ENCODE measurements around the gene BCL7A. TPM values are rescaled to one million over a fixed set of nuclear protein-coding genes. Genes with fewer than 3 reads are reported as not detected.

The BCL7A gene
- total and polyA plus RNA-seq, 9 of the 15 experiments (the other 6 are each of a cell fraction or from before 2014, with no cell fraction given): 0.25 to 21.9 (median 14.9) TPM

GRCh38 chr12:122023339-122024131, 1.9 kb downstream of the BCL7A start (continued):
- TF ChIP-seq RREB1 (CRISPR knock-in tag; IDR thresholded peaks at IDR 0.05) (no peak), HOMEZ (CRISPR knock-in tag; IDR thresholded peaks at IDR 0.05) (no peak), ZNF436 (CRISPR knock-in tag; IDR thresholded peaks at IDR 0.05) (no peak), ZNF75A (CRISPR knock-in tag; IDR thresholded peaks at IDR 0.05) (no peak), SAFB2 (IDR thresholded peaks at IDR 0.05; ENCODE audit: borderline replicate concordance, low read depth, low read length, severe bottlenecking) (no peak), ZNF274 (IDR thresholded peaks at IDR 0.05; ENCODE audit: borderline replicate concordance, low read depth, low read length) (no peak), BCLAF1 (IDR thresholded peaks at IDR 0.05; ENCODE audit: borderline replicate concordance in 1 of 2, control insufficient read depth in 1 of 2, low read depth in 2 of 2, low read length in 1 of 2) (no peak)
- TF ChIP-seq, protein P1, sequence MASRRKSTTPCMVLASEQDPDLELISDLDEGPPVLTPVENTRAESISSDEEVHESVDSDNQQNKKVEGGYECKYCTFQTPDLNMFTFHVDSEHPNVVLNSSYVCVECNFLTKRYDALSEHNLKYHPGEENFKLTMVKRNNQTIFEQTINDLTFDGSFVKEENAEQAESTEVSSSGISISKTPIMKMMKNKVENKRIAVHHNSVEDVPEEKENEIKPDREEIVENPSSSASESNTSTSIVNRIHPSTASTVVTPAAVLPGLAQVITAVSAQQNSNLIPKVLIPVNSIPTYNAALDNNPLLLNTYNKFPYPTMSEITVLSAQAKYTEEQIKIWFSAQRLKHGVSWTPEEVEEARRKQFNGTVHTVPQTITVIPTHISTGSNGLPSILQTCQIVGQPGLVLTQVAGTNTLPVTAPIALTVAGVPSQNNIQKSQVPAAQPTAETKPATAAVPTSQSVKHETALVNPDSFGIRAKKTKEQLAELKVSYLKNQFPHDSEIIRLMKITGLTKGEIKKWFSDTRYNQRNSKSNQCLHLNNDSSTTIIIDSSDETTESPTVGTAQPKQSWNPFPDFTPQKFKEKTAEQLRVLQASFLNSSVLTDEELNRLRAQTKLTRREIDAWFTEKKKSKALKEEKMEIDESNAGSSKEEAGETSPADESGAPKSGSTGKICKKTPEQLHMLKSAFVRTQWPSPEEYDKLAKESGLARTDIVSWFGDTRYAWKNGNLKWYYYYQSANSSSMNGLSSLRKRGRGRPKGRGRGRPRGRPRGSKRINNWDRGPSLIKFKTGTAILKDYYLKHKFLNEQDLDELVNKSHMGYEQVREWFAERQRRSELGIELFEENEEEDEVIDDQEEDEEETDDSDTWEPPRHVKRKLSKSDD (conservative IDR thresholded peaks at IDR 0.05; ENCODE audit: low read length): no peak
- TF ChIP-seq, protein P2, sequence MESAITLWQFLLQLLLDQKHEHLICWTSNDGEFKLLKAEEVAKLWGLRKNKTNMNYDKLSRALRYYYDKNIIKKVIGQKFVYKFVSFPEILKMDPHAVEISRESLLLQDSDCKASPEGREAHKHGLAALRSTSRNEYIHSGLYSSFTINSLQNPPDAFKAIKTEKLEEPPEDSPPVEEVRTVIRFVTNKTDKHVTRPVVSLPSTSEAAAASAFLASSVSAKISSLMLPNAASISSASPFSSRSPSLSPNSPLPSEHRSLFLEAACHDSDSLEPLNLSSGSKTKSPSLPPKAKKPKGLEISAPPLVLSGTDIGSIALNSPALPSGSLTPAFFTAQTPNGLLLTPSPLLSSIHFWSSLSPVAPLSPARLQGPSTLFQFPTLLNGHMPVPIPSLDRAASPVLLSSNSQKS (CRISPR knock-in tag; IDR thresholded peaks at IDR 0.05): no peak
